NT2/D1 (cell line): ENCODE measurements around the gene TTC34.
A peak's percentile ranks its signal among the peaks of the same experiment; 100 is the strongest.
"Not testable (repeated sequence)": the region's sequence is repeated elsewhere in the genome, so short reads cannot be mapped to it uniquely, and the experiment has no call there.

Source experiments
- SUZ12 ChIP-seq: IDR thresholded peaks from 2 replicates; pipeline ENCODE4 v1.6.1; 2011; ENCODE audit not compliant: insufficient read length, insufficient read depth; ENCODE audit errors: extremely low read depth
- YY1 ChIP-seq: IDR thresholded peaks from 2 replicates; pipeline ENCODE4 v1.6.1; 2011; ENCODE audit not compliant: insufficient read length, insufficient read depth

- TF ChIP-seq YY1, result not testable (repeated sequence)
- TF ChIP-seq SUZ12, result peak; percentile 83
Observed at GRCh38 chr1:2750766-2751730, 50.4 kb downstream of the TTC34 start.
